Measurements from ENCODE around the gene ARPC1B. TPM values are rescaled to one million over a fixed set of nuclear protein-coding genes. Genes with fewer than 3 reads are reported as not detected.

ARPC1B gene
- total and polyA plus RNA-seq, 9 of the 15 experiments (the other 6 are each of a cell fraction or from before 2014, with no cell fraction given), result 6.7 to 357 (median 211) TPM

DNA sequence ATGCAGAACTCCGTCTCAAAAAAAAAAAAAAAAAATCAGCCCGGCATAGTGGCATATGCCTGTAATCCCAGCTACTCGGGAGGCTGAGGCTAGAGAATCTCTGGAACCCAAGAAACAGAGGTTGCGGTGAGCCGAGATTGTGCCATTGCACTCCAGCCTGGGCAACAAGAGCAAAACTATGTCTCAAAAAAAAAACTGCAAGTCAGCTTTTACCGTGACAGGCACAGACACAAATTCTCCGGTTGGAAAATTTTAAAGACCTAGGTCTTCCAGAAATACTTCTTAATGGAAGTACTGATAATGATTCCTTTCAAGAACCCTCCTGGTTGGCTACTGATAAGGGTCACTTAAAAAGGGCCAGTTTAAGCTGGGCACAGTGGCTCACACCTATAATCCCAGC, 19.4 kb upstream of the ARPC1B start:
- H3K9me3 ChIP-seq (replicated peaks; ENCODE audit: control insufficient read depth, insufficient read depth, low read depth, low read length), result no peaks in the 10 kb centered on the region
- no peak overlapping the region for H3K9ac ChIP-seq (ENCODE audit: insufficient read depth in 1 of 2, low read depth in 2 of 2, low read length in 2 of 2)
- FAIRE-seq (no peak), DNase-seq (ENCODE audit: extremely low read depth in 1 of 4, low spot score in 3 of 4) (no peak), ATAC-seq (no peak)
- no peak overlapping the region for H3K4me2 ChIP-seq (ENCODE audit: insufficient read depth, low read length)
- no peak overlapping the region for H3K4me3 ChIP-seq
- no peaks in the 10 kb centered on the region for H3K4me1 ChIP-seq (replicated peaks in 1 of 2; ENCODE audit: control insufficient read depth in 2 of 2, insufficient read depth in 2 of 2, low read length in 2 of 2)
- in situ Hi-C loops (cut with MboI) (no loop called here), intact Hi-C loops (cut with micrococcal nuclease) (no loop called here)
- no peak overlapping the region for H2AFZ ChIP-seq (ENCODE audit: low read depth, low read length)
- H3K27ac ChIP-seq (ENCODE audit: extremely low read depth, low read depth, low read length), result no peak overlapping the region
- H3K27me3 ChIP-seq (ENCODE audit: control insufficient read depth in 2 of 2, insufficient read depth in 2 of 2, low read length in 2 of 2), result no peaks in the 10 kb centered on the region
- BruUV-seq (replicated peaks), result no TSS peak
- TF ChIP-seq ZNF316 (IDR thresholded peaks at IDR 0.05) (peak; percentile 83), IRF1 (CRISPR knock-in tag; IDR thresholded peaks at IDR 0.05; ENCODE audit: borderline replicate concordance) (no peak), MAFF (IDR thresholded peaks at IDR 0.05; ENCODE audit: low read length) (peak; percentile 54), NELFE (IDR thresholded peaks at IDR 0.05; ENCODE audit: insufficient read depth, insufficient read length) (no peak), MAFG (tag; conservative IDR thresholded peaks at IDR 0.05) (peak; percentile 73), C11orf30 (IDR thresholded peaks at IDR 0.05; ENCODE audit: low read depth) (peak; percentile 76; the same call in 1 of the 2 replicates)
- TF ChIP-seq, protein P1, sequence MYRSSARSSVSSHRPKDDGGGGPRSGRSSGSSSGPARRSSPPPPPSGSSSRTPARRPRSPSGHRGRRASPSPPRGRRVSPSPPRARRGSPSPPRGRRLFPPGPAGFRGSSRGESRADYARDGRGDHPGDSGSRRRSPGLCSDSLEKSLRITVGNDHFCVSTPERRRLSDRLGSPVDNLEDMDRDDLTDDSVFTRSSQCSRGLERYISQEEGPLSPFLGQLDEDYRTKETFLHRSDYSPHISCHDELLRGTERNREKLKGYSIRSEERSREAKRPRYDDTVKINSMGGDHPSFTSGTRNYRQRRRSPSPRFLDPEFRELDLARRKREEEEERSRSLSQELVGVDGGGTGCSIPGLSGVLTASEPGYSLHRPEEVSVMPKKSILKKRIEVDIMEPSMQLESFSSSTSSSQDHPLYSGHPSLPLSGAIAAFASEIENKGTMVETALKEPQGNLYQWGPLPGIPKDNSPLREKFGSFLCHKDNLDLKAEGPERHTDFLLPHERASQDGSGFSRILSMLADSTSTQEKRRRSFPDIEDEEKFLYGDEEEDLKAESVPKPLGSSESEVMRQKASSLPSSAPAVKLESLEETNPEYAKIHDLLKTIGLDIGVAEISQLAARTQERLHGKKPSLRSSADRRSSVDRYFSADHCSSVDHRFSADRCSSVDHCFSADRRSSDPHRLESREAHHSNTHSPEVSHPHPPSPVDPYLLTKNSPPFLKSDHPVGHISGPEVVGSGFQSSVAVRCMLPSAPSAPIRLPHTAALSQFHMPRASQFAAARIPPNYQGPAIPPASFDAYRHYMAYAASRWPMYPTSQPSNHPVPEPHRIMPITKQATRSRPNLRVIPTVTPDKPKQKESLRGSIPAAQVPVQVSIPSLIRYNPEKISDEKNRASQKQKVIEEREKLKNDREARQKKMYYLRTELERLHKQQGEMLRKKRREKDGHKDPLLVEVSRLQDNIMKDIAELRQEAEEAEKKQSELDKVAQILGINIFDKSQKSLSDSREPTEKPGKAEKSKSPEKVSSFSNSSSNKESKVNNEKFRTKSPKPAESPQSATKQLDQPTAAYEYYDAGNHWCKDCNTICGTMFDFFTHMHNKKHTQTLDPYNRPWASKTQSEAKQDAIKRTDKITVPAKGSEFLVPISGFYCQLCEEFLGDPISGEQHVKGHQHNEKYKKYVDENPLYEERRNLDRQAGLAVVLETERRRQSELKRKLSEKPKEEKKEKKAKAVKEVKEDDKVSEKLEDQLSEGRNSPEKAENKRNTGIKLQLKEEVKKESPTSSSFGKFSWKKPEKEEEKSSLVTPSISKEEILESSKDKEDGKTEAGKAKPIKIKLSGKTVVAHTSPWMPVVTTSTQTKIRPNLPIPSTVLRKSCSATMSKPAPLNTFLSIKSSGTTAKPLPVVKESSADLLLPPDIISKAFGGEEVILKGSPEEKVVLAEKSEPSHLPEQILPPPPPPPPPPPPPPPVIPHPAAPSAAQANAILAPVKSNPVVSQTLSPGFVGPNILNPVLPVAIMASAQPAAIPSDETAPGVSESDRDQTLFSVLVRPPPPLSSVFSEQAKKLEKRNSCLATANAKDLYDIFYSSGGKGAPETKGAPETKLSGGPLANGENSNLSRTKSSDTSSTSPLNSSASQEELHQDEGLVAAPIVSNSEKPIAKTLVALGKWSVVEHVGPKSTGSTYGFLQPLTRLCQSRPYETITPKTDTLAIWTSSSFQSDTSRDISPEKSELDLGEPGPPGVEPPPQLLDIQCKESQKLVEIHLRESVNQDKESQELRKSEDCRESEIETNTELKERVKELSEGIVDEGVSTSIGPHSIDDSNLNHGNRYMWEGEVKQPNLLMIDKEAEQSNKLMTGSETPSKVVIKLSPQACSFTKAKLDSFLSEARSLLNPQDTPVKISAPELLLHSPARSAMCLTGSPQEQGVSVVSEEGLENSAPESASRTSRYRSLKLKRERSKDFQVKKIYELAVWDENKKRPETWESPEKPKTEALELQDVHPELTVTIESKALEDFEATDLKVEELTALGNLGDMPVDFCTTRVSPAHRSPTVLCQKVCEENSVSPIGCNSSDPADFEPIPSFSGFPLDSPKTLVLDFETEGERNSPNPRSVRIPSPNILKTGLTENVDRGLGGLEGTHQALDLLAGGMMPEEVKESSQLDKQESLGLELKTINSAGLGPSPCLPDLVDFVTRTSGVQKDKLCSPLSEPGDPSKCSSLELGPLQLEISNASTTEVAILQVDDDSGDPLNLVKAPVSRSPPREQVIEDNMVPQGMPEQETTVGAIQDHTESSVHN (IDR thresholded peaks at IDR 0.05; ENCODE audit: borderline replicate concordance in 1 of 2, low read depth in 1 of 2), result no peak
- H3K79me2 ChIP-seq (ENCODE audit: control insufficient read depth, insufficient read depth, low read length), result no peaks in the 10 kb centered on the region
- no peaks in the 10 kb centered on the region for H3K9me1 ChIP-seq (ENCODE audit: control insufficient read depth, insufficient read depth, low read length)
- ChIA-PET POLR2A (interaction anchor here (0.8 to 1.2 kb wide), 2 partner anchors 10 to 16 kb away, joined by 3 to 4 read pairs; no protein-coding TSS in a partner anchor), CTCF (ENCODE audit: low intra/inter-chr PET ratio) (no interaction called here)
- peaks cover 72% of the 10 kb centered on the region for H3K36me3 ChIP-seq (ENCODE audit: control insufficient read depth, insufficient read depth, low read length)
- 94% methylated on average over 6 of the region's 7 CpGs for WGBS (ENCODE audit: insufficient coverage, low coverage, missing lambda C conversion rate)
- no peaks in the 10 kb centered on the region for H4K20me1 ChIP-seq (replicated peaks; ENCODE audit: control insufficient read depth, insufficient read depth, low read length)

All from K562 (cell line).